ENCODE data around the gene EPC1.
"Not testable (repeated sequence)": the region's sequence is repeated elsewhere in the genome, so short reads cannot be mapped to it uniquely, and the experiment has no call there.

The EPC1 gene

GRCh38 chr10:32266979-32267378 is 80.0 kb downstream of the EPC1 start:
- DNase-seq = no peak

DNA sequence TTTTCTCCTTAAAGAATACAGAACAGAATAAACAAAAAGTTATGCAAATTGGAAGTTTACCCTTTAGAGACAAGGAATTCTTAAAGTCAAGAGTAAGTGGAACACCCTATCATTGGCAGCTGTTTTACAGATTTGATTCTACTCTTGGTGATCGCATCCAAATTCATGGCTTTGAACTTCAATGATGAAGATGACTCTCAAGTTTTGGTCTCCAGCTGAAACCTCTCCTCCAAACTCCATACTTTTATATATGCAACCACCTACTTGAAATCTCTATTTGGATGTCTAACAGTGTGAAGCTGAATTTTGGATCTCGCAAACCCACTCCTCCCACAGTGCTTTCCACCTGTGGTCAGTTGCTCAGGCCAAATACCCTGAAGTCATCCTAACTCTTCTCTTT is 80.4 kb downstream of the EPC1 start:
- no peak for DNase-seq

DNA sequence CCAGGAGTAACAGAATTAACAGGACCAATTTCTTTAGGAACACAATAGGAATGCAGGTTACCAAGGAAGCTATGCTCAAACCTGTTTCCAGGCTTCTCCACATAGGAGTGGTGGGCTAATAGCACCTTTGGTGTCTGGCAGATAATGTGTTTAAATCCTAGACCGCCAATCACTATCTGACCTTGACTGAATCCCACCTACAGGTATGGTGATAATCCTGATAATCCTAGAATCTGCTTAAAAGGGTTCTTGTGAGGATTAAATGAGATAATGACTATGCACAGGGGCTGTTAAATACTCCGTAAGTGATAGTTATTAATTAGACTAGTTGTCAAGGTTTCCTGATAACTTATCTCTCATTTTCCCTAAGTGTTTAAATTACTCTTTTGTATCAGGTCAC is 81.2 kb downstream of the EPC1 start:
- DNase-seq = no peak

DNA sequence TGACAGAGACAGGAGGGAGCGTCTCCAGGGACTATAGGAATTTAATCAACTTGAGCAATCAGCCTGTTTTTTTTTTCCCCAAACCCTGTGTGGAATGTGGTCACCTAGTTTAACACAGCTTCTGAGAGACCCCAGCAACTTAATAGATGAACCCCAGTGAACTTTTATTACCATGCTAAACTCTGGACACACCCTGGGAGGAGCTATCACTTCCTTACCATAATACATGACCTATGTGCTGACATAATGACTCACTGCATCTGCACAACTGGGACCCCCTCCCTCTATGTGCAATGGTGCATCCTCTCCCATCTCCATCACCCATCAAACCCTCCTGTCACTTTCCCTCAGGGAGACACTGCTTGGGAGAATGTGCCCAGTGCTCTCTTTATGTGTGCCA is 83.7 kb downstream of the EPC1 start:
- DNase-seq = no peak

- no peak for DNase-seq
Measured at GRCh38 chr10:32259551-32259950, 87.4 kb downstream of the EPC1 start.

DNA sequence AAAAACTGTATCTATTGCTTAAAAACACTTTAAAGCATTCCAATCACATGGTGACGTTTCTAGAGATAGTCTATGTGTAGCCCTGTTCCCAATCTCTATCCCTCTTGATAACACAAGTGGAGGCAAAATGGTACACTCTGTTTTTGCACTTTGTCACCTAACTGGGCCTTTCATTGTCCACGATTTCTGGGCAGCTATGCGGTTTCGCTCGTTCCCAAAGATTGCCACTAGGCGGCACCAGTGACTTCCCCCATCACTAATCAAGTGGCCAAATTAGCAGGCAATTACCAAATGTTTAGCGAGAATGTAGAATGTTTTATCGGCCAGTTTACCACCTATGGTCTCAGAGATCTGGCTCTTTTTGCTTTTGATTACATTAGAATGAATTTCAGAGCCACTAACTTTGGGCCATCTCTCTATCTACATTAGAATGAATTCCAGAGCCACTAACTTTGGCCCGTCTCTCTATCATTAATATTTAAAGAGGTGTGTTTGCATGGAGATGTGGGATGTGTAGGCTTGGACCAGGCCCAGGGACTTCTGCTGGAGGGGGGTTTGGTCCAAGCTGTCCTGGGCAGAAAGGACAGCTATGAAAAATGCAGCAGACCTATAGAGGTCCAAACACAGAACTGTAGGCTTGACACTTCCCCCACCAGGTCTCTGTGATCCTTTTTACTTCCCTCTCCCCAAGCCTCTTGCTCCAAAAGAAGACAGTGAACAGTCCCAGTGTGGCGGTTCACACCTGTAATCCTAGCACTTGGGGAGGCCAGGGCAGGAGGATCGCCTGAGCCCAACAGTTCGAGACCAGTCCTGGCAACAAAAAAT is 90.1 kb downstream of the EPC1 start:
- DNase-seq = peak; percentile 19

DNA sequence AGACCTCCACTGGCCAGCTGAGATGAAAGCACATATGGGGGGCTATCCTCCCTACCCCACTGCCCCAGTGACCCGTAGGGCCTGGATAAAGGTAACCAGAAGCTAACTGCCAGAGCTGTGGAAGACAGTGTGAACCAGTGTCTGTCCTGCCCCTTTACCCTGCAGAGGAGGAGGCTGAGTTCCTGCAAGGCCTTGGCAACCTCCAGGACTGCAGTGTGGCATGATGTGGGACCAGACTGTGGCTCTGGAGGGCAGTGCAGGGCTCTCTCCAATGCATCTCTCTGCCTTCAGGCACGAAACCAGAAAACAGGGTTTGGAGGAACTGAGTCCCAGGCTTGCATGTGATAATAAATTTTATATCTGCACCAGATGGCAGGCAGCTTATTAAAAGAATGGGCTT is 93.1 kb downstream of the EPC1 start:
- no peak for DNase-seq

DNA sequence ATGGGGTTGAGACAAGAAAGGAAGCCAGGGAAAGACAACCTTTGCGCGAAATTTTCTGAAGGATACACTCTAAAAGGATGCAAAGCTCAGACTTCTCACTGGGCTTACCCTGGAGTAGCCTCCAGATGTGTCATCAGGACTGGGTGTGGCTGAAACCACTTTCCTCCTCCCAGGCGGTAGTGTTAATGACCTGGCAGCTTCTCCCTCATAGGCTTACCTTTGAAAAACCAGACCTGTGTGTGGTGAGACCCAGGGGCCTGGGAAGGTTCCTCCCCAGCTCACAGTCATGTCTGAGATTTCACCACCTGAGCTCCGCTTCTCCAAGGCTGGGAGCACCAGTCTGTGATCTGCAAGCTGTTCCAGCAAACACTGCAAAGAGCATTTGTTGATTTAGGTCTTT is 93.7 kb downstream of the EPC1 start:
- DNase-seq = no peak

DNA sequence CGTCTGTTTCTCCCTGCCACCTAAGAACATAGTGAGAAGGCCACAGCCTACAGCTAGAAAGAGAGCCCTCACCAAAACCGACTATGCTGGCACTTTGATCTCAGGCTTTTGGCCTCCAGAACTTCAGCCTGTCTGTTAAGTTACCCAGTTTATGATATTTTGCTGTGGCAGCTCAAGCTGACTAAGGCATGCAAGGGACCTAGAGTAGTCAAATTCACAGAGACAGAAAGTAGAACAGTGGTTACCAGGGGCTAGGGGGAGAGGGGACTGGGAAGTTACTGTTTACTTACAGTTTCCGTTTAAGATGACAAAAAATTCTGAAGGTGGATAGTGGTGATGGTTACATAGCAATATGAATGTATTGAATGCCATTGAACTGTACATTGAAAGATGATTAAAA is 96.5 kb downstream of the EPC1 start:
- not testable (repeated sequence) for DNase-seq

DNA sequence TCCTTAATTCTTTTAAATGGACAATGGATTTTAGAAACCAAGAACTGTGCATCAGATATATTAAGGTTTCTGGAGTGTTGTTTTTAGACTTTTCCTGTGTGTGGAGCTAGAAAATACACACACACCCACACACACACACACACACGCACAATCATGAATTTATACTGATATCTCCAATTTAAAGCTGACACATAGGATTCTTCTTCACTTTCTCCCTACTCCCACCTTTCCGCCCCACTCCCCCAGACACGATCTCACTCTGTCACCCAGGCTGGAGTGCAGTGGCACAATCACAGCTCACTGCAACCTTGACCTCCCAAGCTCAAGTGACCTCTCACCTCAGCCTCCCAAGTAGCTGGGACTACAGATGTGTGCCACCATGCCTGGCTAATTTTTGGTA is 100.3 kb downstream of the EPC1 start:
- DNase-seq = no peak

- no peak for DNase-seq
Measured at GRCh38 chr10:32245760-32246159, 101.2 kb downstream of the EPC1 start.

GRCh38 chr10:32244421-32245207 is 102.3 kb downstream of the EPC1 start:
- DNase-seq = no peak

DNA sequence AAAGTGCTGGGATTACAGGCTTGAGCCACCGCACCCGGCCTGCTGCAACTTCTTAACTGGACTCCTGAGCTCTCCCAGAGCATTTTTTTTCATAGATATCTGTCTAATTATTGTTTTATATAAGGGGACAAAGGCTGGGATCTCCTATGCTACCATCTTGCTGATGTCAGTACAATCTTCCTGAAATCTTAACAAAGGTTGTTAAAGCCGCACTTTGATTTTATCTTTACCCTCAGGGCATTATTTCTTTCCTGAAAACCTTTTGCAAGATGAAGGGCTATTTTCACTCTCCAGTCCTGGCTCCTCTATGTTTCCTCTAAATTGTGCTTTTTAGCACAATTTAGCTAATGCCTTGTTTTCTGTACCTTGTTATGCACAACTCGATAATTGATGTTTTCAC is 102.9 kb downstream of the EPC1 start:
- DNase-seq = no peak

DNA sequence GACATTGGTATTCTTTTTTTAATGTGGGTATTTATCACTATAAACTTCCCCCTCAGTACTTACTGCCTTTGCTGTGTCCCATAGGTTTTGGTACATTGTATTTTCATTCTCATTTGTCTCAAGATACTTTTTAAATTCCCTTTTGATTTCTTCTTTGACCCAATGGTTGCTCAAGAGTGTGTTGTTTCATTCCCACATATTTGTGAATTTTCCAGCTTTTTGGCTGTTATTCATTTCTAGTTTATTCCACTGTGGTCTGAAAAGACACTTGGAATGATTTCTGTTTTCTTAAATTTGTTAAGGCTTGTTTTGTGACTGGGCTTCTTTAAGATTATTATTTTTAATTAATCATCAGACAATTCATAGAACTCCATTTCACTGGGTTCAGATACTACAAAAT is 105.0 kb downstream of the EPC1 start:
- DNase-seq = no peak

GRCh38 chr10:32240471-32240870 is 106.5 kb downstream of the EPC1 start:
- DNase-seq = no peak

DNA sequence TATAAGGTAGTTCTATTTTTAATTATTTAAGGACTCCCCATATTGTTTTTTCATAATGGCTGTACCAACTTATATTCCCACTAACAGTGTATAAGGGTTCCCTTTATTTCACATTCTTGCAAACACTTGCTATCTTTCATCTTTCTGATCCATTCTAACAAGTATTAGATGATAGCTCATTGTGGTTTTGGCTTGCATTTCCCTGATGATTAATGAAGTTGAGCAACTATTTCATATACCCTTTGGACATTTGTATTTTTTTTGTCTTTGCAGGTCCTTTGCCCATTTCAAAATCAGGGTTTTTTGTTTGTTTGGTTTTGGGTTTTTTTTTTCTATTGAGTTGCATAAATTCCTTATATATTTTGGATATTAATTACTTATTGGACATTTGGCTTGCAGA is 107.2 kb downstream of the EPC1 start:
- no peak for DNase-seq

DNA sequence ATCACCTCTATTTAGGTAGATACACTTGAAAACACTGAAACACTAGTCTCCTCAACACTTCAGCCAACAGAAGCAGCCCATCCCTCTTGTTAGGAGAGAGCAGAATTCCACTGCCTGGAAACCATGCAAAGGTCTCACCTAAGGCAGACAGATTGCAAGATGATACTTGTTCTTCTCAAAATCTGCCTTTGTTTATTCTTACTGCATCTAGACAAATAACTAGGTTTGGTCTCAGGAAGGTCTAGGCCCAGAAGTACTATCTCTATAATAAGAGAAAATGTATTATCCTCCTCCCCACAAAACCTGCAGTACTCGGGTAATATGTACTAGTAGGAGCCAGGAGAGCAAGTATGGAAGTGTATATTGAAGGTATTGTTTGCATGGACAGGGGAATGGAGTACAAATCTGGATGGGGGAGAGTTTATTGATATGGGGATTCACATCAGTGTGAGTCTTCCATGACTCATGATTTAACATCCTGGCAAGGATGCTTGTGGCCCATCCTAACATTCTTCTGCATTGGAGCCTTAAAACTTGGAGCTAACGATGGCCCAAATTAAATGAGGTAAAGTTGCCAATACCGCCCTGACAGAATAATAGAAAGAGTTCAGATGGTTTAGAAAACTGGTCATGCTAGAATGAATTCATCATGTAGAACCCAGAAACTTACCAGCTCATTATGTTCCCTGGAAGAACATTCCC is 109.2 kb downstream of the EPC1 start:
- no peak for DNase-seq

GRCh38 chr10:32234471-32234870 is 112.5 kb downstream of the EPC1 start:
- no peak for DNase-seq

- DNase-seq = not testable (repeated sequence)
Measured at GRCh38 chr10:32233375-32233774, 113.6 kb downstream of the EPC1 start.

GRCh38 chr10:32232378-32232777 is 114.6 kb downstream of the EPC1 start:
- no peak for DNase-seq

DNA sequence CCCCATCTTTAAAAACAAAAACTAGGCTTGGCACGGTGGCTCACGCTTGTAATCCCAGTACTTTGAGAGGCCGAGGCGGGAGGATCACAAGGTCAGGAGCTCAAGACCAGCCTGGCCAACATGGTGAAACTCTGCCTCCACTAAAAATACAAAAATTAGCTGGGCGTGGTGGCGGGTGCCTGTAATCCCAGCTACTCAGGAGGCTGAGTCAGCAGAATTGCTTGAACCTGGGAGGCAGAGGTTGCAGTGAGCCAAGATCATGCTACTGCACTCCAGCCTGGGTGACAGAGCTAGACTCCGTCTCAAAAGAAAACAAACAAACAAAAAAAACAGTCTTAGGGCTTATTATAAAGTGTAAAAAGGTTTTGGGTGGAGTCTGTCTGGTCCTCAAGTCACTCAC is 117.2 kb downstream of the EPC1 start:
- not testable (repeated sequence) for DNase-seq

DNA sequence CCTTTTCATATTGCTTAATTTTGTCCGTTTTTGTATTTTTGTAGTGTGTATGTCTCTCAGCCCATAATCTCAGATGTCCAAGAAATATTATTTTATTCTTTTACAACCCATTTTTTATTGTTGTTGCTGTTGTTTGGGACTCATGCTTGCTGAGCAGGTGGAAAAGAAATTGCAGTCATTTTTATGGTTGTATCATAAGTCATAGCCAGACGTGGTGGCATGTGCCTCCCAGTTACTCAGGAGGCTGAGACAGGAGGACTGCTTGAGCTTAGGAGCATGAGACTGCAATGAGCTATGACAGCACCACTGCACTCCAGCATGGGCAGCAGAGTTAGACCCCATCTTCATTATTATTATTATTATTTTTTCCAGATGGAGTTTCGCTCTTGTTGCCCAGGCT is 117.8 kb downstream of the EPC1 start:
- no peak for DNase-seq

GRCh38 chr10:32227802-32228201 is 119.2 kb downstream of the EPC1 start:
- no peak for DNase-seq

GRCh38 chr10:32226624-32227023 is 120.3 kb downstream of the EPC1 start:
- DNase-seq = no peak

Measured in NCI-H2171 treated with DMSO at 0.1 percent for 48 hours (cell line).